OCI-LY3 (cell line): ENCODE data around the gene MAT1A.

Experiments used
- H2AFZ ChIP-seq: fragments of 200-600, 300-600 bp; shearing (Covaris generic); 2 replicates; pipeline ENCODE4 v1.6.0; 2014; ENCODE audit warnings: antibody characterized with exemption, low read depth, low read length
- H3K27ac ChIP-seq: fragments of 200-600, 300-600 bp; sonication (generic); 2 replicates; pipeline ENCODE4 v1.5.1; 2014; ENCODE audit warnings: mild to moderate bottlenecking, low read length, moderate library complexity, mixed read lengths
- H3K27me3 ChIP-seq: fragments of 200-600, 300-600 bp; sonication (generic); 2 replicates; pipeline ENCODE4 v1.6.1; 2014; ENCODE audit warnings: low read depth, low read length, mixed read lengths
- H3K36me3 ChIP-seq: fragments of 200-600, 300-600 bp; sonication (generic); replicated peaks from 2 replicates; pipeline ENCODE3; 2014; ENCODE audit warnings: low read depth, low read length, mixed read lengths
- H3K4me1 ChIP-seq: fragments of 300-600, 200-600 bp; sonication (generic); 2 replicates; pipeline ENCODE4 v1.6.1; 2014; ENCODE audit warnings: low read length, mixed read lengths
- H3K4me2 ChIP-seq: fragments of 200-600, 300-600 bp; sonication (generic); 2 replicates; pipeline ENCODE4 v1.6.1; 2014; ENCODE audit warnings: low read length, mixed read lengths
- H3K4me3 ChIP-seq: fragments of 300-600, 200-600 bp; sonication (generic); 2 replicates; pipeline ENCODE4 v1.5.1; 2014; ENCODE audit warnings: antibody characterized with exemption, mild to moderate bottlenecking, low read length, moderate library complexity
- H3K79me2 ChIP-seq: fragments of 300-600, 200-600 bp; shearing (Covaris generic); 2 replicates; pipeline ENCODE4 v1.6.1; 2014; ENCODE audit warnings: mild to moderate bottlenecking, low read length, mixed read lengths
- H3K9ac ChIP-seq: fragments of 300-600, 200-600 bp; shearing (Covaris generic); 2 replicates; pipeline ENCODE4 v1.6.0; 2014; ENCODE audit warnings: mild to moderate bottlenecking, low read length, moderate library complexity
- H3K9me3 ChIP-seq: fragments of 200-600, 300-600 bp; shearing (Covaris generic); 2 replicates; pipeline ENCODE4 v1.6.1; 2014; ENCODE audit warnings: low read length, mixed read lengths; ENCODE audit not compliant: insufficient read depth
- H4K20me1 ChIP-seq: fragments of 200-600, 300-600 bp; sonication (generic); 2 replicates; pipeline ENCODE4 v1.6.1; 2016; ENCODE audit warnings: low read length, mixed read lengths; ENCODE audit not compliant: insufficient read depth
- CTCF ChIP-seq: fragments of 200-600, 300-600 bp; sonication (generic); IDR thresholded peaks from 2 replicates; pipeline ENCODE4 v1.5.1; 2014; ENCODE audit warnings: antibody characterized with exemption, low read length, low read depth
- EZH2phosphoT487 ChIP-seq: fragments of 200-600 bp; shearing (Covaris generic); IDR thresholded peaks from 2 replicates; pipeline ENCODE4 v1.6.1; 2018; ENCODE audit warnings: antibody characterized with exemption, mixed run types, low read depth

Gene MAT1A

DNA sequence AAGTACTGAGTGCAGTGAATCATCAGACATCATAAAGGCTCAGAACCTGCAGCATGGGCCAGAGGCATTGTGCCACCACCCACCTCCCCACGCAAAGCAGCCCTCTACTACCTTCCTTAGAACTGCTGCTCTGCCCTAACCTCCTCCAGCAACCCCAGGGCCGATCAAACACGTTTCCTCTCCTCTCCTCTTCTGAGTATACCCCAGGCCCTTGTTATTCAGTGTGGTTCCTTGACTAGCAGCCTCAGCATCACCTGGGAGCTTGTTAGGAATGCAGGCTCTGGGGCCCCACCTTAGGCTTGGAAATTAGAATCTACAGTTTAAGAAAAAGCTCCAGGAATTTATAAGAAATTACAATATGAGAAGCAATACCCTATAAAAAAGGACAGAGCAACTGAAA, 33.9 kb upstream of the MAT1A start:
- H2AFZ ChIP-seq = no peak overlapping the region
- no peak overlapping the region for H3K4me2 ChIP-seq
- no peak overlapping the region for H3K9ac ChIP-seq
- H3K27me3 ChIP-seq = peaks cover 19% of the 10 kb centered on the region
- H3K79me2 ChIP-seq = no peaks in the 10 kb centered on the region
- no peak overlapping the region for H3K27ac ChIP-seq
- H3K36me3 ChIP-seq = no peaks in the 10 kb centered on the region
- no peaks in the 10 kb centered on the region for H4K20me1 ChIP-seq
- H3K9me3 ChIP-seq = no peaks in the 10 kb centered on the region
- TF ChIP-seq CTCF = no peak
- TF ChIP-seq EZH2phosphoT487 = no peak
- H3K4me1 ChIP-seq = no peaks in the 10 kb centered on the region
- no peak overlapping the region for H3K4me3 ChIP-seq

DNA sequence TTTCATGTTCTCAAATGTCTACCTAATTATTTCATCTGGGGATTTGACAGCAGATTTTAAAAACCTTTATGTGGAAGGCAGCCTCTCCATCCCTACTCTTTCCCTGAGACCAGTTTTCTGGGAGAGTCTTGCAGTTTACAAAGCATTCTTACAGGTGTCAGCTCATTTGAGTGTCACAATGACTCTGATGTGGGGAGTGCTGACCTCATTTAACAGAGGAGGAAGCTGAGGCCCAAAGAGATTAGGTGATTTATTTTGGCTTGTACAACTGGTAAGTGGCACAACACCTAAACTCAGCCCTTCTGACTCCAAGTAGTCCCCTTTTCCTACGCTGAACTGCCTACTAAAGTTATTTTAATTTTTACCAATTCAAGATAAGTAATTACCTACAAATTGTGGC, 33.3 kb upstream of the MAT1A start:
- Histone ChIP-seq H3K4me2 (no peak overlapping the region), H3K79me2 (no peaks in the 10 kb centered on the region), H4K20me1 (no peaks in the 10 kb centered on the region), H3K27ac (no peak overlapping the region), H3K4me1 (no peaks in the 10 kb centered on the region), H3K4me3 (no peak overlapping the region), H3K9ac (no peak overlapping the region), H3K36me3 (no peaks in the 10 kb centered on the region), H3K27me3 (peaks cover 19% of the 10 kb centered on the region), H3K9me3 (no peaks in the 10 kb centered on the region), H2AFZ (no peak overlapping the region)
- TF ChIP-seq EZH2phosphoT487 (no peak), CTCF (no peak)

DNA sequence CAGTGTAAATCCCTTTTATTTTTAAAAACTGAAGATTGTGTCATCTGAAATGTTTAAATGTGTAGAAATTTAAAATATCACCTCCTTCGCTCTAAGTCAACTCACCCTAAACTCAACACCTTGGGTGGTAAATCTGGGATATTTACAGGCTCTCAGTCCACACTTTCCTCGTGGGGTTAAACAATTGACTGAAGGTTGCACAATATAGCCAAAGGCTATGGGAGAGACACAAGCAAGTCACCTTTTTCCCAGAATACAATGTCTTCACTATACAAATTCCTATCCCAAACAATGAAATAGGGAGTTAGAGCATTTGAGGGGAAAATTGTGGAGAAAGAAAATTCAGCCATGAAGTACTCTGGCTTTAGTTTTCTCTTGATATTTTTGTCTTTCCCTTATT, 32.7 kb upstream of the MAT1A start:
- H3K9me3 ChIP-seq = no peaks in the 10 kb centered on the region
- no peak overlapping the region for H3K4me3 ChIP-seq
- no peak overlapping the region for H2AFZ ChIP-seq
- H3K4me2 ChIP-seq = no peak overlapping the region
- no peaks in the 10 kb centered on the region for H3K36me3 ChIP-seq
- peaks cover 19% of the 10 kb centered on the region for H3K27me3 ChIP-seq
- no peak overlapping the region for H3K27ac ChIP-seq
- TF ChIP-seq EZH2phosphoT487 (no peak), CTCF (no peak)
- H3K79me2 ChIP-seq = no peaks in the 10 kb centered on the region
- no peaks in the 10 kb centered on the region for H4K20me1 ChIP-seq
- no peaks in the 10 kb centered on the region for H3K4me1 ChIP-seq
- H3K9ac ChIP-seq = no peak overlapping the region

DNA sequence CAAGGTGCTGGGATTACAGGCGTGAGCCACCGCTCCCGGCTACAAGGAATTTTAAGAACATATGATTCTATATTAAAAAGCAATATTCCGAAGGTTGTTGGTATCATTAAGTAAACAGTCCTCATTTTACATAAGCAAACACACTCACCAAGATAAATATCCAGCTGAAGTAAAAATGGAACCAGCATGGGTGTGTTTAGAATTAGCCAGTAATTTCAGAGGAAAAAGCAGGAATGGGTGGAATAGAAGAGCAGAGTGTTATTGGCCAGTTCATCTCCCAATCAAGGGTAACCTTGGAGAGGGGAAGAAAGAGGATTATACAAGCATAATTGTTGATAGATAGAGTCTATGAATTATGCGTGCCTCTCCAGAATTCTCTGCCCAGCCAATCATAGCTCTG, 31.7 kb upstream of the MAT1A start:
- no peaks in the 10 kb centered on the region for H3K9me3 ChIP-seq
- no peaks in the 10 kb centered on the region for H3K79me2 ChIP-seq
- no peak overlapping the region for H2AFZ ChIP-seq
- no peak overlapping the region for H3K27ac ChIP-seq
- H3K4me3 ChIP-seq = no peak overlapping the region
- TF ChIP-seq EZH2phosphoT487 (no peak), CTCF (no peak)
- H3K4me2 ChIP-seq = no peak overlapping the region
- H3K36me3 ChIP-seq = no peaks in the 10 kb centered on the region
- peaks cover 14% of the 10 kb centered on the region for H3K27me3 ChIP-seq
- H4K20me1 ChIP-seq = no peaks in the 10 kb centered on the region
- no peak overlapping the region for H3K9ac ChIP-seq
- no peaks in the 10 kb centered on the region for H3K4me1 ChIP-seq
